ENCODE results near the gene IFRD2.

IFRD2 gene

DNA sequence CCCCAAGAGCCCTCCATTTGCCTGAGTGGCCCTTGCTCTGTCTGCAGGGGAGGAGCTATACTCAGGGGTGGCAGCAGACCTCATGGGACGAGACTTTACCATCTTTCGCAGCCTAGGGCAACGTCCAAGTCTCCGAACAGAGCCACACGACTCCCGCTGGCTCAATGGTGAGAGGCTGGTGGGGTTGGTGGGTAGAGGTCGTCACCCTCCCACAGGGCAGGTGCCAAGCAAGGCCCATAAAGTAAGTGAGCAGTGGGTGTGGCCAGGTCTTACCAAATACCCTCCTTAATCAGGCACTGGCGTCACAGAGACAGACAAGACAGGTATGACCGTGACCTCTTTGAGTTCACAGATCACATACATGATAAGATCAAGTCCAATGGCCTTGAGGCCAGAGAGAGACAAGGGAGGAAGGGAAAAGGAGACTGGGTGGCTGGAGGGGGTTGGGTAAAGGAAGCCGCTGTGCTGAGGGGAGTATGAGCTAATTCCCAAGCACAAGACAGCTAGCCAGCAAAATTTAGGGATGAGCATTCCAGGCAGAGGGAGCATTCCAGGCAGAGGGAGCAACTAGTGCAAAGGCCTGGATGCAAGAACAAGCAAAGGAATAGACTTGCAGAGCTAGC lies 20.8 kb downstream of the IFRD2 start:
- in situ Hi-C loops (cut with MboI; ENCODE audit: low sequenced_read_pairs, unreplicated experiment), result loop anchor here (5.0 kb wide), 1 partner anchor 79 kb away; the partner anchor contains the start of gene GNAT1
- DNase-seq (ENCODE audit: low spot score), result no peak
- TF ChIP-seq, protein P1, sequence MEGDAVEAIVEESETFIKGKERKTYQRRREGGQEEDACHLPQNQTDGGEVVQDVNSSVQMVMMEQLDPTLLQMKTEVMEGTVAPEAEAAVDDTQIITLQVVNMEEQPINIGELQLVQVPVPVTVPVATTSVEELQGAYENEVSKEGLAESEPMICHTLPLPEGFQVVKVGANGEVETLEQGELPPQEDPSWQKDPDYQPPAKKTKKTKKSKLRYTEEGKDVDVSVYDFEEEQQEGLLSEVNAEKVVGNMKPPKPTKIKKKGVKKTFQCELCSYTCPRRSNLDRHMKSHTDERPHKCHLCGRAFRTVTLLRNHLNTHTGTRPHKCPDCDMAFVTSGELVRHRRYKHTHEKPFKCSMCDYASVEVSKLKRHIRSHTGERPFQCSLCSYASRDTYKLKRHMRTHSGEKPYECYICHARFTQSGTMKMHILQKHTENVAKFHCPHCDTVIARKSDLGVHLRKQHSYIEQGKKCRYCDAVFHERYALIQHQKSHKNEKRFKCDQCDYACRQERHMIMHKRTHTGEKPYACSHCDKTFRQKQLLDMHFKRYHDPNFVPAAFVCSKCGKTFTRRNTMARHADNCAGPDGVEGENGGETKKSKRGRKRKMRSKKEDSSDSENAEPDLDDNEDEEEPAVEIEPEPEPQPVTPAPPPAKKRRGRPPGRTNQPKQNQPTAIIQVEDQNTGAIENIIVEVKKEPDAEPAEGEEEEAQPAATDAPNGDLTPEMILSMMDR (IDR thresholded peaks at IDR 0.05; ENCODE audit: borderline replicate concordance, control extremely low read depth, extremely low read depth, insufficient read depth, missing control alignments), result no peak

DNA sequence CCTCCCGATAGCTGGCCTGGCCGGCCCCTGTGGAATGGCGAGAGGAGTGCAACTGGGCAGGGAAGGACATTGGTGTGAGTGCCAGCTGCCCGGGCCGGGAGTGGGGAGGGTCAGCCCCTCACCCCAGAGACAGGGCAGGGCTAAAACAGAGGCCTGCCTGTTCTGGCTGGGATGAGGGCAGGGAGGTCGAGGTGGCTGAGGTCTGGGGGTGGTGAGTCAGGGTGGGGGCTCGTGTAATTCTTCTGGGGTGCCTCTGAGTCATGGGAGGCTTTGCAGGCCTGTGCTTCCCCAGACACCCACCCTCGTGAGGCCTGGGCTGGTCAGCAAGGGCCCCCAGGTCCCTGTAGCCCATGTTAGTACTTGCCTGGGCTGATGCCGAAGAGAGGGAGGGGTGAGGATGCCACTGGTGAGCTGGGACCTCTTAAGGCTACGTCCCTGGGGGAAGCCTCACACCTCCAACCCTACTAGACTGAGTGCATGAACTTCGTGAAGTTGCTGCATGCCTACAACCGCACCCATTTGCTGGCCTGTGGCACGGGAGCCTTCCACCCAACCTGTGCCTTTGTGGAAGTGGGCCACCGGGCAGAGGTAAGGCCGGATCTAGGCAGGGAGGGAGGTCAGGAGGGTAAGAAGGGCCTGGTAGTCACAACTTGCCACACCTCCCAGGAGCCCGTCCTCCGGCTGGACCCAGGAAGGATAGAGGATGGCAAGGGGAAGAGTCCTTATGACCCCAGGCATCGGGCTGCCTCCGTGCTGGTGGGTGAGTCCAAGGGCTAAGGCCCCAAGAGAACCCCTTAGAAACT lies 21.6 kb downstream of the IFRD2 start:
- DNase-seq (ENCODE audit: low spot score), result no peak
- in situ Hi-C loops (cut with MboI; ENCODE audit: low sequenced_read_pairs, unreplicated experiment), result loop anchor here (5.0 kb wide), 1 partner anchor 78 kb away; the partner anchor contains the start of gene GNAT1
- TF ChIP-seq, protein P1 (IDR thresholded peaks at IDR 0.05; ENCODE audit: borderline replicate concordance, control extremely low read depth, extremely low read depth, insufficient read depth, missing control alignments), result no peak

DNA sequence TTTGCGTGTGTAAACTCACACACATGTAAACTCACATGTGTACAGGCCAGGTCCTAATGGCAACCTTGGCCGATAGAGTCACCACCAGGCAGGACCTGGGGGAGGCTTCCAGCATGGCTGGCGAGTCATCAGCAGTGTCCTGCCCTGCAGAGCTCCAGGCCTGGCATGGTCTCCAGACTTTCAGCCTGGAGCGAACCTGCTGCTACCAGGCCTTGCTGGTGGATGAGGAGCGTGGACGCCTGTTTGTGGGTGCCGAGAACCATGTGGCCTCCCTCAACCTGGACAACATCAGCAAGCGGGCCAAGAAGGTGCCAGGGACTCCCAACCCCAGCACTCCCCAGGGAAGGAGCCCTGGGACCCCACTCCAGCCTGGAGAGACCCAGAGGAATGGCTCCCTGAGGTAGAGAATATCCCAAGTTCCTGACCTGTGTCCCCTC lies 22.2 kb downstream of the IFRD2 start:
- TF ChIP-seq, protein P1 (IDR thresholded peaks at IDR 0.05; ENCODE audit: borderline replicate concordance, control extremely low read depth, extremely low read depth, insufficient read depth, missing control alignments), result no peak
- in situ Hi-C loops (cut with MboI; ENCODE audit: low sequenced_read_pairs, unreplicated experiment), result loop anchor here (5.0 kb wide), 1 partner anchor 78 kb away; the partner anchor contains the start of gene GNAT1
- no peak for DNase-seq (ENCODE audit: low spot score)

- in situ Hi-C loops (cut with MboI; ENCODE audit: low sequenced_read_pairs, unreplicated experiment), result no loop called here
- TF ChIP-seq, protein P1 (IDR thresholded peaks at IDR 0.05; ENCODE audit: borderline replicate concordance, control extremely low read depth, extremely low read depth, insufficient read depth, missing control alignments), result no peak
Measured at GRCh38 chr3:50269460-50269859, 22.8 kb downstream of the IFRD2 start.

DNA sequence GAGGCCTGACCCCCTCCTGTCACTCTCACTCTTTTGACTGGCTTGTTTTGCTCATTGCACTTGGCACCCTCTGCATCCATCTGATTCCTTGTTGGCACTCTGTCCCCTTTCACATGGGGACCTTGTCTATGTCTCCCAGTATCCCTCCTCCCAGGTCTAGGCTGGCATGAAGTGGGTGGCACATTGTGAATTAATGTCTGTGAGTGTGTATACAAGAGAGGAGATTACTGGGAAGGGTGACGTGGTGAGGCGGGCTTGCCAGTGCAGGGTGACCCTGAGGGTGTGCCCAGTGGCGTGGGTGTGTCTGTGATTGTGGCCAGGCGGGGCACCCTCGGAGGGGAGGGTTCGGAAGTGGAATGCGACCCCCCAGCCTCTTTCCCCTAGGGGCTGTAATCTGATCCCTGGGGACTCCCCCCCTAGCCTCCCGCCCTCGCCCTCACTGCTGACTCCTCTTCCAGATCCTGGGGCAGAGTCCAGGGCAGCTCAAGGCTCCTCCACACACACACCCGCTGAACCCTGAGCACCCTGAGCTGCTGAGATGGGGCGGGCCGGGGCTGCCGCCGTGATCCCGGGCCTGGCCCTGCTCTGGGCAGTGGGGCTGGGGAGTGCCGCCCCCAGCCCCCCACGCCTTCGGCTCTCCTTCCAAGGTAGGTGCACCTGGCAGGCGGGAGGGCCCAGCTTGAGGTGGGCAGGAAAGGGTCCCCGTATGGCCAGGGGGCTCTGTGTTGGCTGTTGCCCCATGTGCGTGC lies 23.4 kb downstream of the IFRD2 start, which contains the start of gene SEMA3B:
SEMA3B (plus strand) TSS at position 445 of the 749 bp plus-strand sequence; CDS start at position 539, 94 bp downstream.
- no peak for DNase-seq (ENCODE audit: low spot score)
- TF ChIP-seq, protein P1 (IDR thresholded peaks at IDR 0.05; ENCODE audit: borderline replicate concordance, control extremely low read depth, extremely low read depth, insufficient read depth, missing control alignments), result no peak
- in situ Hi-C loops (cut with MboI; ENCODE audit: low sequenced_read_pairs, unreplicated experiment), result no loop called here

More at GRCh38 chr3:50269460-50269859, 22.8 kb downstream of the IFRD2 start:
- DNase-seq (ENCODE audit: low spot score), result no peak

DNA sequence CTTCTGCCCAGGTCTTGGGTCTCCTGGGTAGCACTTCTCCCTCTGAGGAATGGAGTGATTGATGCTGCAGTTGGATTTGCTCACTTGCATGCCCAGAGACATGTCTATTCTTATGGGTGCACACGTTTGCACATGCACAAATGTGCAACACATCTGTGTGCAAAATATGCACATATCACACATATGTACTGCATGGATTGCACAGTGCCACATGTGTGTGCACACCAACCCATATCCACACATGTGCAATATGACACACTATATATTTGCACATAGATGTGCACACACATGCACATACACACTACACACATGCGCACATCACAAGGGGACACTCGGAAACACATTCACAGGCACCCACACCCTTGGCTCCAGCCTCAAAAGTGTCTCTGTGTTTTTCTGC lies 24.0 kb downstream of the IFRD2 start:
- no peak for DNase-seq (ENCODE audit: low spot score)
- TF ChIP-seq, protein P1 (IDR thresholded peaks at IDR 0.05; ENCODE audit: borderline replicate concordance, control extremely low read depth, extremely low read depth, insufficient read depth, missing control alignments), result no peak
- in situ Hi-C loops (cut with MboI; ENCODE audit: low sequenced_read_pairs, unreplicated experiment), result no loop called here

Measured in GM13976 (cell line).